Esophagus squamous epithelium (tissue), 4 donors: ENCODE results near the gene VPS33A.

Source experiments
- CTCF ChIP-seq, 6 experiments: fragments of 450-650 bp in 4 of 6; fragments of 200-600 bp in 2 of 6; sonication (generic) in 2 of 6; IDR thresholded peaks; one replicate each; pipeline ENCODE4 v1.5.1; 2016 to 2019; ENCODE audit warnings: antibody characterized with exemption in 6 of 6, mild to moderate bottlenecking in 4 of 6, moderate library complexity in 4 of 6
- POLR2A ChIP-seq, 4 donors: fragments of 450-650 bp; IDR thresholded peaks; one replicate each; pipeline ENCODE4 v1.6.1; 2017; ENCODE audit warnings: antibody characterized with exemption in 4 of 4, mild to moderate bottlenecking in 4 of 4, moderate library complexity in 3 of 4

DNA sequence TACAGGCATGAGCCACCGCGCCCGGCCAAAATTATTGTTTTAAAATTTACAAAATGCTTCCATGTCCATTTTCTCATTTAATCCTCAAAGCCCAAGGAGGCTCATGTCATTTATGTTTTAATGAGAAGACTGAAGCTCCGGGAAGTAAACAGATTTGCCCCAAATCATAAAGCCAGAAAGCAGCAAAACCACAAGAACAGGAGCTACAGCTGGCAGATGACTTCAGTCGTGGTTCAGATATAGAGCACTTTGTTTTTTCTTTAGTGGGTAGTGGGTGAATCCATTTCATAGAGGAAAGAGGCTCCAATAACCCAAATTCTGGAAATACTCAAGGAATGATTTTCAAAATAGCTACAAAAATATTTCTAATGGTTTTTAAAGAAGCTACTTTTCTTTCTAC, 45.4 kb upstream of the VPS33A start:
- TF ChIP-seq CTCF (IDR thresholded peaks at IDR 0.05) (no peak), POLR2A (IDR thresholded peaks at IDR 0.05) (no peak)
